WERI-Rb-1 (cell line): ENCODE data around the gene NBEA.

Experiments
- DNase-seq: peaks from one replicate; pipeline ENCODE4 v3.0.0-alpha.2; 2020
- H3K27ac ChIP-seq: fragments of 250-450 bp; sonication (Bioruptor Pico); 2 replicates; pipeline ENCODE4 v1.5.1; 2020; ENCODE audit warnings: mild to moderate bottlenecking, moderate library complexity
- H3K27me3 ChIP-seq: fragments of 250-450 bp; sonication (Bioruptor Pico); 2 replicates; pipeline ENCODE4 v1.5.1; 2021; ENCODE audit warnings: mild to moderate bottlenecking, low read depth, moderate library complexity; ENCODE audit not compliant: insufficient read depth, severe bottlenecking
- H3K36me3 ChIP-seq: fragments of 250-450 bp; sonication (Bioruptor Pico); 2 replicates; pipeline ENCODE4 v1.5.1; 2020; ENCODE audit warnings: mild to moderate bottlenecking, moderate library complexity
- H3K4me3 ChIP-seq: 2 replicates; pipeline ENCODE4 v1.5.1; 2011; ENCODE audit warnings: low read depth, mild to moderate bottlenecking, control low read depth, low read length
- H3K9me3 ChIP-seq: fragments of 250-450 bp; sonication (Bioruptor Pico); 2 replicates; pipeline ENCODE4 v1.5.1; 2021; ENCODE audit warnings: mild to moderate bottlenecking, moderate library complexity; ENCODE audit not compliant: severe bottlenecking
- CTCF ChIP-seq: IDR thresholded peaks from 2 replicates; pipeline ENCODE4 v1.5.1; 2011; ENCODE audit warnings: low read depth, mild to moderate bottlenecking, control low read depth, inconsistent platforms, low read length

NBEA gene

GRCh38 chr13:35191883-35192282 is 249.8 kb downstream of the NBEA start:
- no peak for TF ChIP-seq CTCF

GRCh38 chr13:35198613-35199200 is 256.6 kb downstream of the NBEA start:
- no peak for DNase-seq
- no peaks in the 10 kb centered on the region for H3K27me3 ChIP-seq

More at GRCh38 chr13:35191883-35192282, 249.8 kb downstream of the NBEA start:
- H3K36me3 ChIP-seq, result no peaks in the 10 kb centered on the region
- no peaks in the 10 kb centered on the region for H3K9me3 ChIP-seq
- no peak for DNase-seq
- H3K27ac ChIP-seq, result no peak overlapping the region
- H3K4me3 ChIP-seq, result no peak overlapping the region
- H3K27me3 ChIP-seq, result no peaks in the 10 kb centered on the region

GRCh38 chr13:35208587-35208986 is 266.5 kb downstream of the NBEA start:
- DNase-seq, result no peak
- TF ChIP-seq CTCF, result no peak

More at GRCh38 chr13:35198613-35199200, 256.6 kb downstream of the NBEA start:
- no peaks in the 10 kb centered on the region for H3K9me3 ChIP-seq
- no peaks in the 10 kb centered on the region for H3K36me3 ChIP-seq
- TF ChIP-seq CTCF, result no peak
- no peak overlapping the region for H3K4me3 ChIP-seq
- H3K27ac ChIP-seq, result no peak overlapping the region

GRCh38 chr13:35210261-35210660 is 268.2 kb downstream of the NBEA start:
- Histone ChIP-seq H3K4me3 (no peak overlapping the region), H3K27ac (no peak overlapping the region), H3K27me3 (no peaks in the 10 kb centered on the region), H3K36me3 (no peaks in the 10 kb centered on the region), H3K9me3 (no peaks in the 10 kb centered on the region)
- no peak for TF ChIP-seq CTCF
- DNase-seq, result no peak

More at GRCh38 chr13:35208587-35208986, 266.5 kb downstream of the NBEA start:
- Histone ChIP-seq H3K4me3 (no peak overlapping the region), H3K36me3 (no peaks in the 10 kb centered on the region), H3K27ac (no peak overlapping the region), H3K27me3 (no peaks in the 10 kb centered on the region), H3K9me3 (no peaks in the 10 kb centered on the region)

- no peak for TF ChIP-seq CTCF
- Histone ChIP-seq H3K9me3 (no peaks in the 10 kb centered on the region), H3K27me3 (no peaks in the 10 kb centered on the region), H3K4me3 (no peak overlapping the region), H3K36me3 (no peaks in the 10 kb centered on the region), H3K27ac (no peak overlapping the region)
- DNase-seq, result no peak
Observed at GRCh38 chr13:35211949-35212348, 269.9 kb downstream of the NBEA start.

GRCh38 chr13:35213911-35214310 is 271.8 kb downstream of the NBEA start:
- no peaks in the 10 kb centered on the region for H3K27me3 ChIP-seq
- no peak for TF ChIP-seq CTCF
- no peaks in the 10 kb centered on the region for H3K36me3 ChIP-seq
- no peak overlapping the region for H3K4me3 ChIP-seq
- no peak overlapping the region for H3K27ac ChIP-seq
- no peaks in the 10 kb centered on the region for H3K9me3 ChIP-seq
- DNase-seq, result no peak
